HG02798 (cell line): ENCODE data around the gene EPHA8.

Source experiments
- ATAC-seq: cut with Tn5 transposase; IDR thresholded peaks from one replicate; pipeline ENCODE4 v1.9.1; 2021; ENCODE audit warnings: mild to moderate bottlenecking; ENCODE audit not compliant: unreplicated experiment, poor library complexity

The EPHA8 gene

DNA sequence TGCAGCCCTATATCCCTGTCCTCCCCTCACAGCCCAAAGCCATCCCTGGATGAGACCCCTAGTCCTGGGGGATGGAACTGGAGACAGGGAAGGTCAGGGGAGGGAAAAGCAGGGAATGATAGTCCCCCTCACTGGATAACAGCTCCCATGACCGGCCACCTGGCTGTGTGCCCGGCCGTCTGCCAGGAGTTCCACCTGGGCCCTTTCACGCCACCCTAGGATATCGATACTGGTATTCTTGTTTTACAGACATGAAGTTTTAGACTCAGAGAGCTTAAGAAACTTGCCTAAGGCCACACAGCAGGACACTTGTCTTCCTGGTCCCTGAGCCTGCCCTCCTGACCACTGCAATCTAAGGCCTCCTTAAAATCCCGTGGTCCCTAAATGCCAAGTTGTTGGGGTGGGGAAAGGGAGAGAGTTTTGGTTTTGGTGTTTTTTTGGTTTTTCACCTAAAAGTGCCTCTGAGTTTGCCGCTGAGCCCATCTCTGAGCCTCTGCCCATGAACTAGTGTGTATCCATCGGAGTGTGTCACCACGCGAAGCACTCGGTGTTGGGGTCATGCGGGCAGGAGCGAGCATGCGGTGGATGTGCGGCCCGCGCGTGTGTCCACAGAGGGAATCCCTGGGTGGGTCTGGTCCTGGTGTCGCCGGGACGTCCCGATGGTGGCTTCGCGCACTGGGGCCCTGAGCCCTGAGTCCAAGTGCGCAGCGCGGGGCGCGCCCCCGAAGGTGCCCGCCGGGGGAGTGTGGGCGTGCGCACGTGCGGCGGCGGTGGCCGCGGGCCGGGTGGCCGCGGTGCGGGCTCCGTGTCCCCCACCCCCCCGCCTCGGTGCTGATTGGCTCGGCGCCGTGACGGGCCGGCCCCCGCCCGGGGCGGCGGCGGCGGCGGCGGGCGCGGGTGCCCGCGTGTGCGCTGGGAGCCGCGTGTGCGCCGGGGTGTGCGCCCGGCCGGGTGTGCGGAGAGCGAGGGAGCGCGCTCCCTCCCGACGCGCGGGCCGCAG lies at the start of gene EPHA8:
Gene EPHA8 (plus strand): TSS at position 906 of the 1,000 bp plus-strand sequence. CDS start 147 bp downstream, outside the sequence.
- no peak for ATAC-seq

GRCh38 chr1:22516906-22517571 lies 46.2 kb upstream of the EPHA8 start:
- ATAC-seq = no peak

GRCh38 chr1:22517956-22518355 lies 45.3 kb upstream of the EPHA8 start:
- ATAC-seq = no peak

DNA sequence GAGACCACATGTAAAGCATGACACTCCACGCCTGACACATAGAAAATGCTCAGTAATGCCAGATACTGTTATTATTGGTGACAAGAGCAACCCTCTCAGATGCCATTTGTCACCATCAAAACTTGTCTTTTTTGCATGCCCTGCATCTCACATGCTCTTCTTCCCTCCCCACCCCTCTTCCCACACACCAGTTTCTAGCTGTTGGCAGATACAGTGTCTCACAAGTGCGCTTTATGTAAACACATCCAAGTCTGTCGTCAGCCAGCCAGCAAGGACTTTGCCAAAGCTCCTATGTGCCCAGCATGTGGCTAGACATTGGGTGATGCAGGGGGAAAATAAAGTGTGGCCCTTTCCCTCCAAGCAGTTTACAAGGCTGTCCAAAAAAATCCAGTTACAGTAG lies 44.9 kb upstream of the EPHA8 start:
- ATAC-seq = no peak

DNA sequence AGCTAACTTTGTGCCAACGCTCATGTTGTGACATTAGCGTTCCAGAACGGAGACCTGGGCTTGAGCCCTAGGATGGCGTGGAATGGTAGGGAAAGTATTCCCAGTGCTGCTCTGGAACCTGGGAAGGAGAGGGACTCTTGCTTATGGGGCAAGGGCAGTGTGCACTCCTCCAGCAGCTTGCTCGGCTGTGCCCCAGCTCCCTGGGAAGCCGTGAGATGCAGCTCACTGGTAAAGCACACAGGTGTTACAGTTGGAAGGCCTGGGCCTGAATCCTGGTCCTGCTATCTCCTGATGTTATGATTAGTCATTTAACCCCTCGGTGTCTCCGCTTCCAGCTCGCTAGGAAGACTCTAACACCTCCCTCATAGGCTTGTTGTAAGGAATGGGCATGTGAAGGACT lies 42.4 kb upstream of the EPHA8 start:
- ATAC-seq = no peak

- no peak for ATAC-seq
Measured at GRCh38 chr1:22521692-22522091, 41.6 kb upstream of the EPHA8 start.

- no peak for ATAC-seq
Measured at GRCh38 chr1:22522221-22522743, 41.0 kb upstream of the EPHA8 start.

GRCh38 chr1:22524481-22524880 lies 38.8 kb upstream of the EPHA8 start:
- ATAC-seq = no peak

- ATAC-seq = no peak
Measured at GRCh38 chr1:22525211-22525610, 38.1 kb upstream of the EPHA8 start.

GRCh38 chr1:22525646-22526045 lies 37.6 kb upstream of the EPHA8 start:
- no peak for ATAC-seq

GRCh38 chr1:22526098-22526497 lies 37.2 kb upstream of the EPHA8 start:
- no peak for ATAC-seq

DNA sequence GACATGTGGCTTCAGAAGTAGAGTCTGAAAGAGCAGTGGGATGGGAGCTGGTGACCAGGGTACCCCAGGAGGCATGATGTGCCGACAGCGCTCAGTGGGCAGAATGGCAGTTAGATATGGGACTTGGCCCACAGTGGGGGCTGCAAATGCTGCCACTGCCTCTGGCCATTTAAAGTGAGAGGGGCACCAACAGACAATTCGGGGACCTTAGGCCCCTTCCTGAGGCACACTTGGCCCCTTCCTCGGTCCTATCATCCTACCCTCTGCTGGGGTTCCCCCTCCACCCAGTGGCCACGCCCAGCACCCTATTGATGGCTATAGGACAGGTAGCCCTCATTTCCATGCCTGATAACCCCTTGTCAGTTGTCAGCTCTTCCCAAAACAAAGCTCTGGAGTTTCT lies 36.6 kb upstream of the EPHA8 start:
- ATAC-seq = no peak

DNA sequence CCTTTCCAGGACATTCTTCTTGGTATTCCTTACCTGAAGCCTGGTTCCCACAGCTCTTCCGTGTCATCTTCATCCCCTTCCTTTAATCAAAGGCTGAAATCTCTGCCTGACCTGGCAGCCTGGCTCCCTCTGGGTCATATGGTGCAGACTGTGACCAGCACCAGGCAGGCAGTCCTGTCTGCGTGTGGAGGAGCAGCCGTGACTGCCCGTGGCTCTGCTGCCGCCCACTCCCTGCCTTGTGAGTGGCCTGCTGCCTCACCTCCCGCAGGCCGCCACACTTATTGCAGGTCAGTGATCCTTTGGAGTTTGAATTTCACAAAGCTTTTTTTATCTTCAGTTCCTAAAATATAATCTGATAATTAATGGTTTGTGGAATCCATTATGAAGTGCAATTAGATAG lies 36.2 kb upstream of the EPHA8 start:
- no peak for ATAC-seq

DNA sequence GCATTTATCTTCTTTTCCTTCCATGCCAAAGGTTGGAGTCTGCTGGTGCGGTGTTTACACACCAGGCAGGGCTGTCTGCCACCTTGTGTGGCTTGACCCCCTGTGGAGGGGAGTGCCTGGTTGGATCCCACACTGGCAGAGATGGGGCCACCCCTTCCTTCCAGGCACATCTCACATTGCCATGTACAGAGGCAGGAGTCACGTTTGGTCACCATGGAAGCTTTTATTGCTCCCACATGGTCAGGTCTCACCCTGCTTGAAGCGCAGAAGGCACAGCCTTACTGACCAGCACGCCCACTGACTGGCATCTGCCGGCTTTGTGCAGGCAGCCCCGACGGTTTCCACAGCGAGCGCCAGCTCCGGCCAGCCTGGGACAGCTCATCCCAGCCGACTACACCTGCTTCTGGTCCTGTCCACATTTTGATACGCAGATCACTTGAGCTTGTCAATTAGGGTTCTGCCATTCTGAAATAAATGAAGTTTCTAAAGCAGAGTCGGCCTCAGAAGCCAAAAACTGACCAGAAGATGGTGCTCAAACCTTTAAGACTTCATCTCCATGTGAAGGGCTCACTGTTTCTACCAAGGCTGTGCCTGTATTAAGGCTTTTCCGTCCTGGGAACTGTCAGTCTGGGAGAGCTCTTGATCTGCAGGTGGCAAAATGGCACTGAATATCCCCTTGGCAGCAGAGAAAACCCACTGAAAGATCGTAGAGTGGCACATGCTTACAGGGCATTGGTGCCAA lies 35.6 kb upstream of the EPHA8 start:
- no peak for ATAC-seq

GRCh38 chr1:22528451-22528850 lies 34.8 kb upstream of the EPHA8 start:
- ATAC-seq = no peak

DNA sequence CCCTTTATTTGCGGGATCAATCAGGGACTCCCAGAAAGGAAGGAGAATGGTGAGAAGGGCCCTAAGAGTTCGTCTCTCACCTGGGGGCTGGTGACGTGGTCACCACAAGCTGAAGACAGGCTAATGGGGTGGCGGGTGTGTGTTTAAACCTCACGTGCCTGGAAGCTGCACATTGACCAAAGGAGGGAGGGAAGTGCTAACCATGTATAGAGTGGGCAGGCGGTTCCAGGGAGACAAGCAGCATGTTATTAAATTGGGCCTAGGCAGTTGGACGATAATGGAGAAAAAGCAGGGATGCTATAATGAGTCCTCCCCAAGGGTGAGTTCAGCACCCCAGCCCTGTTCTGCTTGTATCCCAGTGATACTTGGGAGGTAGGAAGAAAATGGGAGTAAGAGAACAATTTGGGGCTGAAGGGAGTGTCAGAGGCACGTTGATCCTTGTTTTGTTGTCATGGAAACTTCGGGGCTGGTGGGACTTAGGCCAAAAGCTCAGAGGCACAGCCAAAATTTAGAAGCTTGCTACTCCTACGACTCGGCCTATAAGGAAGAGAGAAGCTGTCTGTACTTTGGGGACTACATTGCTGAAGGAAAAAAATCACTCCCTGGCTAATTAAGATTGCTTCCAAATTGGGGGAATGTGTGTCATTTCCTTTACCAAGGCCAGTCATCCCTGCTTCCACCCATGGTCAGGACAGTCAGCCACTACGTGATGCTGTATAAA lies 33.2 kb upstream of the EPHA8 start:
- ATAC-seq = no peak

DNA sequence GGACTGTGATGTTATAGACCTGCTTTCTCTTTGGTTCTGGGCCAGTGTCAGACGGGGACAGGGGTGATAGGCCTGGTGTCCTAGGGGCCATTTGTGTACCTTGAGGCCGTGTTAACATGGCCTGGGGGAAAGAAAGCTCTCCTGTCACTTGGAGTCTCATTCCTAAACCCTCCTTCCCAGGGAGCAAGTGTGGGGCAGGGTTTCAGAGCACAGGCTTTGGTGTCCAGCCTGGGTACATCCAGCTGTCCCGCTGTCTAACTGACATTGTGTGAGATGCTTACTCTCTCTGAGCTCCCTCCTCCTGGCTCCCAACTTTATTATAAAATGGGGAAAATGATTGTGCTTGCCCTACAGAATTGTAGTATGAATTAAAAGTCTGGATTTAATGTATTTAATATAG lies 32.6 kb upstream of the EPHA8 start:
- ATAC-seq = no peak

DNA sequence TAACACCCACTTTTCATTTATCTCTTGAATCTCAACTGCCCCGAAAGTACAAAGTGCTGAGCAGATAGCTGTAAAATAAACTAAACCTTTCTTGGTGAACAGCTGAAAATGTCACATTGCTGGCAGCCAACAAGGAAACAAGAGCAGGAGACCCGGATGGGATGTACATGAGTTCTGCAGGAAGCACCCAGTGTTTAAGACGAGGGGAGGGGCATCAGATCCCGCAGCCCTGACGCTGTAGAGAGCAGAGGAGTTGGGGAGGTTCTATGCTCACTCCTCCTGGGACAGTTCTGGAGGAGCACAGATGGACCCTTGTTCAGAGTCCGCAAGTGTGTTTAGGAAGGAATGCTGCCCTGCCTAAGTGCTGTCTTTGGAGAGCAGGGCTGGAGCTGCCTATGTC lies 32.0 kb upstream of the EPHA8 start:
- ATAC-seq = no peak

- no peak for ATAC-seq
Measured at GRCh38 chr1:22533244-22533895, 29.9 kb upstream of the EPHA8 start.
